Endothelial cell of hepatic sinusoid (primary cell): ENCODE data around the gene CRADD.
"Not testable (repeated sequence)": the region's sequence is repeated elsewhere in the genome, so short reads cannot be mapped to it uniquely, and the experiment has no call there.

Source experiments
- in situ Hi-C: cut with HindIII; loops from 2 replicates; pipeline ENCODE4 v1.10.0; 2017; ENCODE audit warnings: low sequenced_read_pairs

Gene CRADD

DNA sequence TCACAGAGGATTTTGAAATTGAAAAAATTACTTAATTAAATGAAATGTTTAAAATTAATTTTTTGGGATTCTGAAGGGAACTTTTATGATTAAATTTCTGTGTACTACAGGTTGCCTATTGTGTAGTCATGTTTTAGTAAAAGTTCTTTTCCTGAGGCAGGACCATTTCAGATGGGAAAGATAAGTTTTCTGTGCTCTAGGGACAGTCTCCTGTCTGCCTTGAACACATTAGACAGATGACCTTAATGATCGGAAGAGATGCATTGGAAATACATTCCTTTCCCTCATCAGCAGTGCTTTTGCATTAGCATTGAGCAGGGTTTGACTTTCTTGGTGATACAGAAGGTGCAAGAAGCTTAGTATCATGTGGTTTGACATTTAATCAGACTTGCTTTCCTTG, 28.1 kb downstream of the CRADD start:
- in situ Hi-C loops, result no loop called here

- in situ Hi-C loops, result no loop called here
Observed at GRCh38 chr12:93706387-93706786, 29.2 kb downstream of the CRADD start.

DNA sequence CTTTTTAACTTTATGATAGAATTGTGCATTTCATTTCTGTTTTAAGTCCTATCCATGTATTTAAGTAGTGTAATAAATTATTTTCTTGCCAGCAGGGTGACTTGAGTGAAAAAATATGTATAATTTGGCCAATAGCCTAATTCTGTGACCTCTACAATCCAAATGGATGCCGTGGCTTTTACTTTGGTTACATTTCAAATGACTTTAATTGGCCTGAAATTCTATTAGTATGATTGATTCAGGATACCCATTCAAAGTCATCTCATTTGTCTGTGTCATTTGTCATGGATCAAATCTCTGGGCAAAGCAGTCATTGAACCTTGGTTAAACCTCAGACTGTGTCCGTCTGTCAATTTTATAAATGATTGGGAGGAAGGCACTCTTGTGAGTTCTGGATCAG, 29.6 kb downstream of the CRADD start:
- in situ Hi-C loops, result no loop called here

GRCh38 chr12:93707836-93708235, 30.7 kb downstream of the CRADD start:
- in situ Hi-C loops, result no loop called here

DNA sequence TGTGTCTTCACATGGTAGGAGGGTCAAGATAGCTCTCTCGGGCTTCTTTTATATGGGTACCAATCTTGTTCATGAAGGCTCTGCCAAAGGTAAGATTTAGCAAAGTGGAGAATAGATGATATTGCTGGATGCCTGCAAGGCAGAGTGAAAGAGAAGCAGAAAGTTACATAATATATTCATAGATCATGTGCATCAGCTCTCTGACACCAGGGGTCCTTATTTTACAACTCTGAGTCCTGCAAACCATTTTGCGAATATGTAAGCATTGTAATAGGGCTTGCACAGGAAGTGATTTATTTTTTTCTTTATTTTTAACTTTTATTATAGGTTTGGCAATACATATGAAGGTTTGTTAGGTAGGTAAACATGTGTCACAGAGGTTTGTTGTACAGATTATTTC, 31.8 kb downstream of the CRADD start:
- in situ Hi-C loops, result no loop called here

DNA sequence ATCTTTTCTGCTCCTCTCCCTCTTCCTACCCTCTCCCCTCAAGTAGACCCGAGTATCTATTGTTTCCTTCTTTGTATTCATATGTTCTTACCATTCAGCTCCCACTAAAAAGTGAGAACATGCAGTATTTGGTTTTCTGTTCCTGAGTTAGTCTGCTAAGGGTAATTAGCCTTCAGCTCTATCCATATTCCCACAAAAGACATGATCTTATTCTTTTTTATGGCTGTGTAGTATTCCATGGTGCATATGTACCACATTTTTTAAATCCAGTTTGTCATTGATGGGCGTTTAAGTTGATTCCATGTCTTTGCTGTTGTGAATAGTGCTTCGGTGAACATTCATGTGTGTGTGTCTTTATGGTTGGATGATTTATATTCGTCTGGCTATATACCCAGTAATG, 32.2 kb downstream of the CRADD start:
- in situ Hi-C loops, result no loop called here

- in situ Hi-C loops, result no loop called here
Observed at GRCh38 chr12:93710574-93710926, 33.4 kb downstream of the CRADD start.

- in situ Hi-C loops, result not testable (repeated sequence)
Observed at GRCh38 chr12:93711502-93711901, 34.3 kb downstream of the CRADD start.

DNA sequence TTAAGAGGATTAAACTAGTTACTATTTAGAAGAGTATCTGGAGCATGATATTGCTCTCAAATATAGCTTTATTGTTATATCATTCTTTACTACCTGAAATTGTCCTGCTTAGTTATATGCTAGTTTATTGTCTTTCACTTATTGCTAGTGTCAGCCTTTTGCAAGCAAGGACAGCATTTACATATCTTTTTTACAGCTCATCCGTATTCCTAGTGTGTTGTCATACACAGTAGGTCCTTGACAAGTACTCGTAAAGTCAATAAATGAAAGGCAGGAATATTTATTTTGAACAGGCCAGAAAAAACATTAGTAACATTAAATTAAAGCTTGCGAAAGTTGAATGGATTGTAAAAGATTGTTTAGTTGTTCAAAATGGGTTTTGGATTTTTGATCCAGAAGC, 35.0 kb downstream of the CRADD start:
- in situ Hi-C loops, result no loop called here

DNA sequence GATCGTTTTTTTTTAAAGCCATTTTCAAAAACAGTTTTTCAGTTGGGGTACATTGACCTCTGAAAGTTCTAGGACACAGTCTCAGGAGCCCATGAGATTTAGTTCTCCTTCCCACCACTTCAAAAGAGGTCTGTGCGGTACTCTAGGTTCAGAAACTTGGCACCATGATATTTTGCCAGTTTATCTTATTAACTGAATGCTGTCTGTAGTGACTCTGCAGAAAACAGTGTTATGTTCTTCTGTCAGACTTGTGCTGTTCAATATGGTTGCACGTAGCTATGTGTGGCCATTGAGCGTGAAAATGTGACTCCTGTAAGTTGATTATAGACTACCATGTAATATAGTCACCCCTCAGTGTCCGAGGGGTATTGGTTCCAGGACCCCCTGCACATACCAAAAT, 35.9 kb downstream of the CRADD start:
- in situ Hi-C loops, result no loop called here

GRCh38 chr12:93713800-93714199, 36.6 kb downstream of the CRADD start:
- in situ Hi-C loops, result no loop called here

GRCh38 chr12:93714382-93714781, 37.2 kb downstream of the CRADD start:
- in situ Hi-C loops, result no loop called here

DNA sequence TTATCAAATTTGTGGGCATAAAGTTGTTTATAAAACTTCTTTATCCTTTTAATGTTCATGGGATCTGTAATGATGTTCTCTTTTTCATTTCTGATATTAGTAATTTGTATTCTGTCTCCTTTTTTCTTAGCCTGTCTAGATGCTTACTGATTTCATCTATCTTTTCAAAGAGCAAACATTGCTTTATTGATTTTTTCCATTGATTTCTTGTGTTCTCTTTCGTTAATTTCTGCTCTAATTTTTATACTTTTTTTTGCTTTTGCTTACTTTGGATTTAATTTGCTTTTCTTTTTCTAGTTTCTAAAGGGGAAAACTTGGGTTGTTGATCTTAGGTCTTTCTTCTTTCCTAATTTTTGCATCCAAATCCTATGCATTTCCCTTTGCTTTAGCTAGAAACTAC, 42.5 kb downstream of the CRADD start:
- in situ Hi-C loops, result no loop called here

- in situ Hi-C loops, result no loop called here
Observed at GRCh38 chr12:93720559-93720958, 43.4 kb downstream of the CRADD start.

DNA sequence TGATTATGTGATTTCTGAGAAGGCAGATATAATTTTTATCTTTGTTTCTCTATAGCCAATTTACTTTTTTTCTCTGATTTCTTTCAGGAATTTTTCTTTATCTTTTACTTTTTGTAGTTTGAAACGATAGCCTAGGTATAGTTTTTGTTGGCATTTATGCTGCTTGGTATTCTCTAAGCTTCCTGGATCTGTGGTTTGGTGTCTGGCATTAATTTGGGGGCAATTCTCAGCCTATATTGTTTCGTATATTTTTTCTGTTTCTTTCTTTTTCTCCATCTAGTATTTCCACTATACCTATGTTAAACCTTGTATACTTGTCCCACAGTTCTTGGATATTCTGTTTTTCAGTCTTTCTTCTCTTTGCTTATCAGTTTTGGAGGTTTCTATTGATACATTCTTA, 45.0 kb downstream of the CRADD start:
- in situ Hi-C loops, result no loop called here

DNA sequence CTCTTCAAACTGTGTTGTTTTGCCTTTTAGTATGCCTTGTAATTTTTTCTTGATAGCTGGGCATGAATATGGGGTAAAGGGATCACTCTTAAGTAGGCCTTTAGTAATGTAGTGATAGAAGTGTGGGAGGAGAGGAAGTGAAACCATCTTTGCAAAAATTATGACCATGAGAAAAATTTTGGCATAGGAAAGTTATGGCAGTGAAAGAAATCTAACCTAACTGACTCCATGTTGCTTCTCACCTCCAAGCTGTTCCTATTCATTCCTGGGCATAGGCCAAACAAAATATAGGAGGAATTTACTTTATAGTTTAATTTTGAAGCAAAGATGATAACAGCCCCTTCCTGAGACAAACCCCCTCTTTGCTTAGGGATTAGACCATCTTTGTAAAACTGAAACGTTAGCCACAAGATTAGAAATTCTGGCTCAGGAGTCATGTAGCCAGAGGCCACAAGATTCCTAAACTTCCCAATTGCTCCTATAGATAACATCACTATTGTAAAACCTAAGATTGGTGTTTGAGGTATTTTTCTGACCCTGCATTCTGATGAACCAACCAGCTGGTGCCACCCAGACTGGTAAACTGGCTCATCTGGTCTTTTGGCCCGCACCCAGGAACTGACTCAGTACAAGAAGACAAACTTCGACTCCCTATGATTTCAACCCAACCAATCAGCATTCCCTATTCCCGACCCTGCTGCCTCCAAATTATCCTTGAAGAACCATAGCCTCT, 45.8 kb downstream of the CRADD start:
- in situ Hi-C loops, result no loop called here

- in situ Hi-C loops, result no loop called here
Observed at GRCh38 chr12:93723568-93723930, 46.4 kb downstream of the CRADD start.

- in situ Hi-C loops, result no loop called here
Observed at GRCh38 chr12:93725531-93725930, 48.4 kb downstream of the CRADD start.

DNA sequence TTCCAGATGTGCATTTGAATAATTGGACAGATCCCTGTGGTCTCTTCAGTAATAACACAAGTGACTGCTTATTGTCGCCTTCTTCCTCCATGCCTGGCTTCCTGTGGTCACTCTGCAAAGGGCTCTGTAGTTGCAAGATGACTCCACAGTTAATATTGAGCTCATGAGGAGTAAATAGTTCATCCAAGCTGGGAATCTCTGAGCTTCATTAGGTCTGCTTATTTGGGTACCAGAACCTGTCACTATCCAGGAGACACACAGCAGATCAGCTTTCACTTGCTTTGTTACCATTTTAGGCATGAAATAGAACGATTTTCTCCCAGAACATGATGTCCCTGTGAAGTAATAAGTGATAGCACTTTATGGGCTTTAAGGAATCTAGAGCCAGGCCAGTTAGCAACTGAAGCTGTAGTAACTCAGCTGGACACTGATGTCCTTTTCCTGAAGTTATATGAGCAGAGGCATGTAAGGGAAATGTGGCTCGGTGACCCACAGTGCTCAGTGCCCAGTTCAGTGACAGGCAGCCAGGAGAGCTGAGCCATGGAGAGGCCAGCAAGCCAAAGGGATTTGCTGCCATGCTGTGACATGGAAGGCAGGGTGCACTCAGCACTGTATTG, 50.1 kb downstream of the CRADD start:
- in situ Hi-C loops, result no loop called here

DNA sequence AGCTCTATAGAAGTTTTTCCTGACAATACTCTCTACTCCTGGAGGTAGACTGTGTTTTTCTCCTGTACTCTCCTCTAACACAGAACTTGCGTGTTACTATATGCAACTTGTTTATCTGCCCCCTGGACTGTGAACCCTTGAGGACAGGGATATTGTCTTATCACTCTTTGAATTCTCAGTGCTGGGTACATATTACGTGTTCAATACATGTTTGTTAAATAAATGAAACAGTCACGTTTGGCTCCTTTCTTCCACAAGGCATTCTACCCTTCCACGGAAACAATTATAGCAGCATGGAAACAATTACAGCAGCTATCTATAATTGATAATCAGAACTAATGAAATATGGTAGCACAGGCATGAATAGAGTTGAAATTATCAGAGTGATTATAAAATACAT, 50.7 kb downstream of the CRADD start:
- in situ Hi-C loops, result no loop called here

DNA sequence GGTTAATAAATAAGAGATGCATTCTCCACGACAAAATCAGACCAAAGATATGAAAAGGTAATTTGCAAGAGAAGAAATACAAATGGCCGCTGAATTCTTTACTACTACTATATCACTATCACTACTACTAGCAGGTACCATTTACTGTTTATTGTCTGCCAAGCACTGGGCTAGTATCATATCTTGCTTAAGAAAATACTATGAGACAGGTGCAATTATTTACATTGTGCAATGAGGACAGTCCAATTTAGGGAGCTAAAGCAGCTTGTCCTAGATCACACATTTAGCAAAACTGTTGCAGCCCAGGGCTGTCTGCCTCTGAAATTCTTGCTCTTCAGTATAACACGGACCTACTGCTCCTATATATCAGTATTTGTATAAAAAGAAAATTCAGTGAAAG, 52.8 kb downstream of the CRADD start:
- in situ Hi-C loops, result no loop called here

DNA sequence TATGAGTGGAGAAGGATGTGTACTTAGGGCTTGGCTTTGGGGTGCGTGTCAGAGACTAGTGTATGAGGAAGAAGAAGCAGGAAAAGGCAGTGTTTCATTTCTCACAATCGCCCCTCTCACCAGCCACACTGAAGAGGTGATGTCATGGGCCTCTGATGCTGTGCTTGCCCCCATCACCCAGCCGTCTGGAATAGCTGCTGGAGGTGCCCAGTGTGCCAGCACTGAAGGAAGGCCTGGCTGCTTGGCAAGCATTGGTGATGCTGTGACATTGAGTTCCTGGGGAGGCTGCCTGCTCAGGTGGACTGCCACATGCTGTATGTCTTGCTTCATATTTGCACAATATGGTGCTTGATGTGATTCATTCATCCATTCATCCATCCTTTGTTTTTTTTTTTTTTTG, 56.2 kb downstream of the CRADD start:
- in situ Hi-C loops, result no loop called here

- in situ Hi-C loops, result no loop called here
Observed at GRCh38 chr12:93733928-93734327, 56.8 kb downstream of the CRADD start.
